ENCODE measurements around the gene PRR16. TPM values are rescaled to one million over a fixed set of nuclear protein-coding genes. Genes with fewer than 3 reads are reported as not detected.
A peak's percentile ranks its signal among the peaks of the same experiment; 100 is the strongest.

The PRR16 gene
- total and polyA plus RNA-seq, 8 donors = 4.9 to 13.4 (median 11.4) TPM

GRCh38 chr5:120461251-120461650, 2.8 kb upstream of the PRR16 start:
- Histone ChIP-seq H3K4me1 (peaks cover 0 to 22% of the 10 kb centered on the region in 2 donors), H3K27ac (no peak overlapping the region), H3K27me3 (peaks cover 4 to 33% of the 10 kb centered on the region in 2 donors), H3K9me3 (no peaks in the 10 kb centered on the region), H3K36me3 (no peaks in the 10 kb centered on the region), H3K4me3 (no peak overlapping the region)
- ATAC-seq (no peak), DNase-seq (no peak)
- intact Hi-C loops (cut with DNase I) = no loop called here
- no peak for TF ChIP-seq CTCF (IDR thresholded peaks at IDR 0.05)

GRCh38 chr5:120463006-120463680, 957 bp upstream of the PRR16 start:
- intact Hi-C loops (cut with DNase I) = no loop called here

GRCh38 chr5:120464627-120465435, 731 bp downstream of the PRR16 start:
- Histone ChIP-seq H3K27me3 (peaks cover 4 to 39% of the 10 kb centered on the region in 2 donors), H3K4me1 (peaks cover 0 to 22% of the 10 kb centered on the region in 2 donors), H3K9me3 (no peaks in the 10 kb centered on the region), H3K4me3 (peak overlapping the region; percentile 46 to 51), H3K27ac (peak overlapping the region; percentile 25 to 75), H3K36me3 (no peaks in the 10 kb centered on the region)
- DNase-seq = peak; percentile 47 to 77 (median 64)
- ATAC-seq = peak; percentile 70
- intact Hi-C loops (cut with DNase I) = no loop called here
- no peak for TF ChIP-seq CTCF (IDR thresholded peaks at IDR 0.05)

More at GRCh38 chr5:120463006-120463680, 957 bp upstream of the PRR16 start:
- Histone ChIP-seq H3K27ac (no peak overlapping the region), H3K9me3 (no peaks in the 10 kb centered on the region), H3K36me3 (no peaks in the 10 kb centered on the region), H3K4me1 (peaks cover 0 to 22% of the 10 kb centered on the region in 2 donors), H3K4me3 (no peak overlapping the region), H3K27me3 (peaks cover 4 to 39% of the 10 kb centered on the region in 2 donors)
- no peak for TF ChIP-seq CTCF (IDR thresholded peaks at IDR 0.05)
- DNase-seq = no peak
- no peak for ATAC-seq

GRCh38 chr5:120465436-120465961, 1.4 kb downstream of the PRR16 start:
- H3K4me1 ChIP-seq = peaks cover 0 to 22% of the 10 kb centered on the region in 2 donors
- no peak for TF ChIP-seq CTCF (IDR thresholded peaks at IDR 0.05)
- H3K9me3 ChIP-seq = no peaks in the 10 kb centered on the region
- H3K27me3 ChIP-seq = peaks cover 4 to 39% of the 10 kb centered on the region in 2 donors
- peak overlapping the region; percentile 46 to 51 for H3K4me3 ChIP-seq
- DNase-seq (peak; percentile 40 to 76 (median 60)), ATAC-seq (peak; percentile 51)
- H3K36me3 ChIP-seq = no peaks in the 10 kb centered on the region
- intact Hi-C loops (cut with DNase I) = no loop called here
- H3K27ac ChIP-seq = peak overlapping the region in 1 of 2 donors; percentile 75

Measured in left lung (tissue), 10 donors.